GM18873 (cell line): ENCODE data around the gene RANBP17.
A peak's percentile ranks its signal among the peaks of the same experiment; 100 is the strongest.
"Not testable (repeated sequence)": the region's sequence is repeated elsewhere in the genome, so short reads cannot be mapped to it uniquely, and the experiment has no call there.

Source experiments
- ATAC-seq: cut with Tn5 transposase; IDR thresholded peaks from one replicate; pipeline ENCODE4 v1.9.1; 2021; ENCODE audit warnings: mild to moderate bottlenecking, moderate library complexity, moderate number of reproducible peaks; ENCODE audit not compliant: unreplicated experiment, low FRiP score

Gene RANBP17

GRCh38 chr5:171143171-171143570 is 281.4 kb downstream of the RANBP17 start:
- ATAC-seq: no peak

DNA sequence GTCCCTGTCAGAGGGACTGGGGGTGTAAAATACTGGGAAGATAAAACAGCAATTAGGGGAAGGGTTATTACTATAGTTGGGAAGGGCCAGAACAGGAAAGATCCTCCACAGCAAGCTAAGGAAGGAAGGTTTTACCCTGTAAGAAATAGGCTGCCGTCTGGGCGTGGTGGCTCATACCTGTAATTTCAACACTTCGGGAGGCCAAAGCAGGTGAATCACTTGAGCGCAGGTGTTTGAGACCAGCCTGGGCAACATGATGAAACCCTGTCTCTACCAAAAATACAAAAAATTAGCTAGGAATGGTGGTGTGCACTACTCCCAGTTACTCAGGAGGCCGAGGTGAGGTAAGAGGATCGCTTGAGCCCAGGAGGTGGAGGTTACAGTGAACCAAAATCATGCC is 282.1 kb downstream of the RANBP17 start:
- ATAC-seq: no peak

DNA sequence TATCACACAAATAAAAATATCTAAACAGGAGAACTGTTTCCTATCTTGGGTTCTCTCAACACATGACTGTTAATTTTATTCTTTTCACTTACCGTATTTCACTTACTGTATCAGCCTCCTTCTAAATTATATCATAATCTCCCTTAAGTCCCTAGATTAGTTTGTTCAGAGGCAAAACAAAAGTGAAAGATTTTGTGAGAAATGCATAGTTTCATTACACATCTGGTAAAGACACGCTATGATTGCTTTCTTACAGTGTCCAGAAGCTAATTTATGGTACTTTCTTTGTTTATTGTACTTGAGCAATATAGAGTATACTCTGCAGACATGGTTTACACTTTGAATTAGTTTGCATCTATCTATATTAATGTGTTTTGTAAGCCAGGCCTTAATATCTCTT is 287.5 kb downstream of the RANBP17 start:
- ATAC-seq: peak; percentile 64

- ATAC-seq: peak; percentile 24
Measured at GRCh38 chr5:171149772-171150171, 288.0 kb downstream of the RANBP17 start.

- no peak for ATAC-seq
Measured at GRCh38 chr5:171152382-171152781, 290.6 kb downstream of the RANBP17 start.

GRCh38 chr5:171155621-171156020 is 293.8 kb downstream of the RANBP17 start:
- no peak for ATAC-seq

GRCh38 chr5:171157276-171157675 is 295.5 kb downstream of the RANBP17 start:
- ATAC-seq: no peak

- no peak for ATAC-seq
Measured at GRCh38 chr5:171157775-171158174, 296.0 kb downstream of the RANBP17 start.

GRCh38 chr5:171158581-171158980 is 296.8 kb downstream of the RANBP17 start:
- ATAC-seq: no peak

DNA sequence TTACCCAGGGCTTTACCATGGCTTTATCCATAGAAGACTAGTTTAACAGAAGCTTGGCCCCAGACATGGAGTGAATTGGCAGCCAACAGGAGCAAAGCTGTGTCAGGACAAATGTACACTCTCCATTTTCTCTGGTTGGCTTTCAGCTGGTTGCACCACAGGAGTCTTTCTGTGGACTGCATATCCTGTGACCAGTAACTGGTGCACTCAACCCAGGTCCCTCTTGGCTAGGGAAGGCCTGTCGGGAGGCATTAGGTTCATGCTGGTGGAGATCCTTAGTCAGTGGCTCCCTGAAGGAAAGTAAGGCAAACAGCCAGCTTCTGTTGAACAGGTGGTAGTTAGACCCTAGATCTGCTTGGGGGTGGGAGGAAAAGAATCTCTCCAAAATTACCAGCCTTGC is 300.3 kb downstream of the RANBP17 start:
- ATAC-seq: no peak

DNA sequence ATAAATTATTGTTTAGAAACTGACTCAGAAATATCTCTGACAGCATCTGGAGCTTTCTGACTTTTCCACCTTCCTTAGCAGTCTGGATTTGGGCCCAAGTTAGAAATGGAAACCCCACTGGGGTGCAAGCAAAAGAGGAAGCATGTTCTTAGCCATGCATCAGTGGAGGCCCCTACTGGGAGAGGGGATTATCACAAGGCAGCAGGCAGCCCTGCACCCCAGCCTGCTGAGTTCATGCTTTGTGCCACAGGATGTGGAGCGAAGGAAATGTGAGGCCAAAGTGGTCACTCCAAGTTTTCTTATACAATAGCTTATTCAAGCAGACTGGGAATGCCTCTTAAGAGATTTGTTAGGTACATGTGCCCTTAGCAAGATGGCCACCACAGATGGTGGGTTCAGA is 300.8 kb downstream of the RANBP17 start:
- no peak for ATAC-seq

- no peak for ATAC-seq
Measured at GRCh38 chr5:171166766-171167165, 304.9 kb downstream of the RANBP17 start.

DNA sequence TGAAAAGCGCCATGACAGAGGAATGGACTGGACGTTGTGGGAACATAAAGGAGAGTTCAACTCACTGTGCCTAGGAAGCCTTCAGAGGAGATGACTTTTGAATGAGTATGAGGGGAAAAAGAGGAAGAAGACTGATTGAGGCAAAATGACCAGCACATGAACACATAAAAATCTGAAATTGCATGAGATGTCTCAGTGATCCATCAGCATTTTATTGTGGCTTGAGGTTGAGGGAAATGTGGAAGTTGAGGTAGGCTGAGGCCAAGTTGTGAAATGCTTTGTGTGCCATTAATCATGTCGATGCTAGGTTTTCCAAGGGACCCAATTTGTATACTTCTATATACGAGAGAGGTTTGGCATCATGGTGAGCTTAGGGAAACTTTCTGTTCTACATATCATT is 306.4 kb downstream of the RANBP17 start:
- ATAC-seq: no peak

GRCh38 chr5:171174960-171175359 is 313.1 kb downstream of the RANBP17 start:
- not testable (repeated sequence) for ATAC-seq

GRCh38 chr5:171175746-171176145 is 313.9 kb downstream of the RANBP17 start:
- no peak for ATAC-seq

DNA sequence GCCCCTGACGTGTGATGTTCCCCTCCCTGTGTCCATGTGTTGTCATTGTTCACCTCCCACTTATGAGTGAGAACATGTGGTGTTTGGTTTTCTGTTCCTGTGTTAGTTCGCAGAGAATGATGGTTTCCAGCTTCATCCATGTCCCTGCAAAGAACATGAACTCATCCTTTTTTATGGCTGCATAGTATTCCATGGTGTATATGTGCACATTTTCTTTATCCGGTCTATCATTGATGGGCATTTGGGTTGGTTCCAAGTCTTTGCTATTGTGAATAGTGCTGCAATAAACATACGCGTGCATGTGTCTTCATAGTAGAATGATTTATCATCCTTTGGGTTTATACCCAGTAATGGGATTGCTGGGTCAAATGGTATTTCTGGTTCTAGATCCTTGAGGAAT is 316.4 kb downstream of the RANBP17 start:
- ATAC-seq: not testable (repeated sequence)

DNA sequence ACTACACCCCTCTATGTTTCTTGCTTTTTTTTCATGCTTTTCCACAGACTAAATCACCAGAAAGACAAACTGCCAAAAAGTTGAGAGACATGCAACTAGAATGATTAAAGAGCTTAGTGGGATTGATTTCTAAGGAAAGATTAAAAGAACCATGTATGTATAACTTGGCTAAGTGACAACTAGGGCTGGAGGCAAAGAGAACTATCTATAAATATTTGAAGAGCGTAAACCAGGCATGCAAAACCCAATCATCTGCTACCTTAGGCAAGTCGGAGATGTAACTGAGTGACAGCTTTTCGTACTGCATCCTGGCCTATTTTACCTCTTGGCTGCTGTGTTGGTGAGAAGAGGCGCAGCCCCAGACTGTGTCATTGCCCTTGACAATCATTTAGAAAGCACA is 326.2 kb downstream of the RANBP17 start:
- ATAC-seq: no peak

- ATAC-seq: no peak
Measured at GRCh38 chr5:171189442-171189841, 327.6 kb downstream of the RANBP17 start.

DNA sequence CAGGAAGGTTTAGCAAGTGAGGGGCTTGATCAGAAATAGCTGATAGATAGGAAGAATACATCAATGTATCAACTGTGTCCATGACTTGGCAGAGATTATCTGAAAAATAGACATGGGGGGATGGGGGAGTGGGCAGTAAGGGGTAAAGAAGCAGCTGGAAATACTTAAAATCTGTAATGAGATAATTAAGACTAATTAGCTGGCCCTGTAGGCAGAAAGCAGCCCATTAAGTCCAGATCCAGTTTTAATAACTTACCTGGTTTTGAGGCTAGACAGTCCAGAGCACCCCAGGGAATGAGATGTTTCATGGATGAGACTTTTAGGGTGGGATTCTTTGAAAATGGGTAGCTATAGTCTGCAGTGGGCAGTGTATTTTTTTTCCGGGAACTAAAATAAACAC is 330.3 kb downstream of the RANBP17 start:
- ATAC-seq: no peak

GRCh38 chr5:171201310-171201709 is 339.5 kb downstream of the RANBP17 start:
- ATAC-seq: no peak

DNA sequence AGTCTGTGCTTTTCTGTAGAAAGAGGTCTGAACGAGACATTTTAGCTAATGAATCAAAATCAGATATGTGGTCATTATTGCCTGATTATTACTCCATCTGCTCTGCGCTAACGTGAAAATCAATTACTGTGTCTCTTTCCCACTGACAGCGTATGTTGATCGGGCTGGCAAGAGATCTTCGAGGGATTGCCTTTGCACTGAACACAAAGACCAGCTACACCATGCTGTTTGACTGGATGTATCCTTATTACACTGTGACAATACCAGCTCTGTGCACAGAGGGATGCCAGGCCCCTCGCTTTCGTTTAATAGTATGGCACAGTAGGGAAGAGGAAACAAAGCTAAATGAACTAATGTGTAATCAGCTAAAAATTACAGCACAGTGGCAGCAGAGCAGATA is 343.6 kb downstream of the RANBP17 start:
- ATAC-seq: no peak

- no peak for ATAC-seq
Measured at GRCh38 chr5:171207256-171207847, 345.5 kb downstream of the RANBP17 start.

DNA sequence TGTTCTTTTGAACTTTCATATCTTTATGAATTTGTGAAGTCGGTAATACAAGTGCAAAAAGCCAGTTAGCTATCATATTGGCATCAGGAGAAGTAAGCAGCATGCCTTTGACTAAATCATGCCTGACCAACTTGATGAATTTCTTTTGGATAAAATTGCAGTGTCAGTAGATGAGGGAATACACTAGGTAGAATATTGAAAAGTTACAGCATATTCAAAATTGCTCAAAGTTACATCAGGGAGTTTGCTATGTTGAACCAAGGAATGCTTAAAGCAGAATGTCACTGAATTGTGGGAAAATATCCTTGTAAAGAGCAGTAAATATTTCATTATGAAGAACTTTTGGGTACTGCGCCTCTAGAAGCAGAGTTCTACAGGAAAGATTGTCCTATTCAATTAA is 360.1 kb downstream of the RANBP17 start:
- ATAC-seq: no peak
